ENCODE measurements around the gene ZPBP2. TPM values are rescaled to one million over a fixed set of nuclear protein-coding genes. Genes with fewer than 3 reads are reported as not detected.
"Not testable (repeated sequence)": the region's sequence is repeated elsewhere in the genome, so short reads cannot be mapped to it uniquely, and the experiment has no call there.

ZPBP2 gene
- total RNA-seq, 1 donor from 2014 or later = not detected

GRCh38 chr17:39889200-39889599, 21.2 kb downstream of the ZPBP2 start:
- TF ChIP-seq CTCF (IDR thresholded peaks at IDR 0.05) = no peak
- intact Hi-C loops (cut with DNase I) = no loop called here
- H3K9me3 ChIP-seq = no peaks in the 10 kb centered on the region
- no peak overlapping the region for H3K27ac ChIP-seq
- DNase-seq (ENCODE audit: low spot score in 2 of 2) = no peak
- no peaks in the 10 kb centered on the region for H3K27me3 ChIP-seq
- H3K4me1 ChIP-seq = no peaks in the 10 kb centered on the region
- no peaks in the 10 kb centered on the region for H3K36me3 ChIP-seq
- H3K4me3 ChIP-seq = no peak overlapping the region

- no peak for TF ChIP-seq CTCF (IDR thresholded peaks at IDR 0.05)
Observed at GRCh38 chr17:39894681-39895376, 26.8 kb downstream of the ZPBP2 start.

GRCh38 chr17:39898088-39898487, 30.1 kb downstream of the ZPBP2 start:
- H3K27me3 ChIP-seq = no peaks in the 10 kb centered on the region
- H3K4me1 ChIP-seq = no peaks in the 10 kb centered on the region
- H3K9me3 ChIP-seq = no peaks in the 10 kb centered on the region
- intact Hi-C loops (cut with DNase I) = no loop called here
- no peak for TF ChIP-seq CTCF (IDR thresholded peaks at IDR 0.05)
- H3K36me3 ChIP-seq = no peaks in the 10 kb centered on the region
- DNase-seq (ENCODE audit: low spot score in 2 of 2) = no peak
- H3K27ac ChIP-seq = no peak overlapping the region
- H3K4me3 ChIP-seq = no peak overlapping the region

More at GRCh38 chr17:39894681-39895376, 26.8 kb downstream of the ZPBP2 start:
- Histone ChIP-seq H3K4me1 (no peaks in the 10 kb centered on the region), H3K36me3 (no peaks in the 10 kb centered on the region), H3K4me3 (no peak overlapping the region), H3K9me3 (no peaks in the 10 kb centered on the region), H3K27ac (no peak overlapping the region), H3K27me3 (no peaks in the 10 kb centered on the region)
- intact Hi-C loops (cut with DNase I) = no loop called here
- DNase-seq (ENCODE audit: low spot score in 2 of 2) = no peak

GRCh38 chr17:39899215-39899614, 31.2 kb downstream of the ZPBP2 start:
- no peaks in the 10 kb centered on the region for H3K9me3 ChIP-seq
- H3K36me3 ChIP-seq = no peaks in the 10 kb centered on the region
- H3K27me3 ChIP-seq = no peaks in the 10 kb centered on the region
- intact Hi-C loops (cut with DNase I) = no loop called here
- no peak overlapping the region for H3K4me3 ChIP-seq
- no peaks in the 10 kb centered on the region for H3K4me1 ChIP-seq
- no peak for TF ChIP-seq CTCF (IDR thresholded peaks at IDR 0.05)
- no peak for DNase-seq (ENCODE audit: low spot score in 2 of 2)
- H3K27ac ChIP-seq = no peak overlapping the region

GRCh38 chr17:39902027-39902426, 34.0 kb downstream of the ZPBP2 start:
- H3K4me1 ChIP-seq; H3K4me3 ChIP-seq; intact Hi-C loops (cut with DNase I); H3K36me3 ChIP-seq; DNase-seq (ENCODE audit: low spot score in 2 of 2); H3K27me3 ChIP-seq; H3K9me3 ChIP-seq; H3K27ac ChIP-seq: not testable (repeated sequence)

- no peaks in the 10 kb centered on the region for H3K4me1 ChIP-seq
- H3K27ac ChIP-seq = no peak overlapping the region
- TF ChIP-seq CTCF (IDR thresholded peaks at IDR 0.05) = no peak
- H3K36me3 ChIP-seq = no peaks in the 10 kb centered on the region
- intact Hi-C loops (cut with DNase I) = no loop called here
- H3K9me3 ChIP-seq = no peaks in the 10 kb centered on the region
- no peak overlapping the region for H3K4me3 ChIP-seq
- no peak for DNase-seq (ENCODE audit: low spot score in 2 of 2)
- H3K27me3 ChIP-seq = no peaks in the 10 kb centered on the region
Observed at GRCh38 chr17:39903158-39903884, 35.3 kb downstream of the ZPBP2 start.
